IPS DF 6.9 (cell line): ENCODE data around the gene RHEB.

Experiments used
- DNase-seq: peaks from one replicate; pipeline ENCODE4 v3.0.0-alpha.2; 2013; ENCODE audit warnings: low read depth, low spot score
- H3K27ac ChIP-seq: one replicate; pipeline ENCODE4 v1.5.1; 2013; ENCODE audit warnings: low read length, control low read depth
- H3K27me3 ChIP-seq: 2 replicates; pipeline ENCODE4 v1.6.1; 2013; ENCODE audit warnings: mild to moderate bottlenecking, low read length; ENCODE audit not compliant: control insufficient read depth, insufficient read depth
- H3K36me3 ChIP-seq: 2 replicates; pipeline ENCODE4 v1.6.1; 2013; ENCODE audit warnings: low read length; ENCODE audit not compliant: control insufficient read depth, insufficient read depth
- H3K4me1 ChIP-seq: 2 replicates; pipeline ENCODE4 v1.6.1; 2013; ENCODE audit warnings: low read length; ENCODE audit not compliant: control insufficient read depth, insufficient read depth
- H3K4me3 ChIP-seq: 2 replicates; pipeline ENCODE4 v1.5.1; 2013; ENCODE audit warnings: mild to moderate bottlenecking, low read length
- H3K9me3 ChIP-seq: 2 replicates; pipeline ENCODE4 v1.6.1; 2013; ENCODE audit warnings: low read length, inconsistent platforms; ENCODE audit not compliant: control insufficient read depth, insufficient read depth
- WGBS: extraction: QIAGEN DNeasy Blood & Tissue Kit; methylation state at CpG from one replicate; pipeline ENCODE4 v1.1.7; 2013; ENCODE audit warnings: mixed read lengths, missing lambda C conversion rate; ENCODE audit not compliant: insufficient read length, insufficient coverage; 5-methylcytosine and 5-hydroxymethylcytosine counted together

Gene RHEB

GRCh38 chr7:151472644-151473380, 46.9 kb downstream of the RHEB start:
- Histone ChIP-seq H3K4me1 (peaks cover 9% of the 10 kb centered on the region), H3K4me3 (no peak overlapping the region), H3K9me3 (no peaks in the 10 kb centered on the region), H3K36me3 (peaks cover 8% of the 10 kb centered on the region; the same call in 1 of the 2 replicates), H3K27ac (no peak overlapping the region), H3K27me3 (no peaks in the 10 kb centered on the region)
- no CpG with 5 or more reads among the region's 17 CpGs for WGBS
- no peak for DNase-seq

GRCh38 chr7:151470711-151471110, 49.0 kb downstream of the RHEB start:
- H3K27ac ChIP-seq = peak overlapping the region; percentile 23
- H3K9me3 ChIP-seq = no peaks in the 10 kb centered on the region
- H3K4me3 ChIP-seq = no peak overlapping the region
- peaks cover 13% of the 10 kb centered on the region for H3K36me3 ChIP-seq
- DNase-seq = no peak
- no CpG with 5 or more reads among the region's 2 CpGs for WGBS
- H3K4me1 ChIP-seq = peaks cover 9% of the 10 kb centered on the region
- H3K27me3 ChIP-seq = no peaks in the 10 kb centered on the region

DNA sequence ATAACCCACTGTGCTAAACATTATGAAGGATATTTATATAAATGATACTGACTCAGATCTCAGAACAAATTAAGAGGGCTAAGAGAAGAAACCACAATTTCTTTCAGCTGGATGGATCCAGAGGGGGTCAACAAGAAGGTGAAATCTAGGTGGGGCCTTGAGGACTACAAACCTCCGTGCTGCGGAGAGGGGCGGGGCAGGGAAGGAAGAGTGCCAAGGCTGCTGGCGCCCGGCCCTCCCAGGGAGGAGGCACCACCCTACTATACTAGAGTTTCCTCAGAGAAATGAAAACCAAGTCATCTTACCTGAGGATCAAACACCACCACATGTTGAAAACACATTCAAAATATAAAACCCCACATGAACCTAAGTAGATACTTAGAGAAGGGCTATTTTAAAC, 50.4 kb downstream of the RHEB start:
- Histone ChIP-seq H3K9me3 (no peaks in the 10 kb centered on the region), H3K36me3 (peaks cover 15% of the 10 kb centered on the region), H3K27me3 (no peaks in the 10 kb centered on the region), H3K27ac (no peak overlapping the region), H3K4me1 (peaks cover 9% of the 10 kb centered on the region), H3K4me3 (no peak overlapping the region)
- no peak for DNase-seq
- WGBS = no CpG with 5 or more reads among the region's 5 CpGs

DNA sequence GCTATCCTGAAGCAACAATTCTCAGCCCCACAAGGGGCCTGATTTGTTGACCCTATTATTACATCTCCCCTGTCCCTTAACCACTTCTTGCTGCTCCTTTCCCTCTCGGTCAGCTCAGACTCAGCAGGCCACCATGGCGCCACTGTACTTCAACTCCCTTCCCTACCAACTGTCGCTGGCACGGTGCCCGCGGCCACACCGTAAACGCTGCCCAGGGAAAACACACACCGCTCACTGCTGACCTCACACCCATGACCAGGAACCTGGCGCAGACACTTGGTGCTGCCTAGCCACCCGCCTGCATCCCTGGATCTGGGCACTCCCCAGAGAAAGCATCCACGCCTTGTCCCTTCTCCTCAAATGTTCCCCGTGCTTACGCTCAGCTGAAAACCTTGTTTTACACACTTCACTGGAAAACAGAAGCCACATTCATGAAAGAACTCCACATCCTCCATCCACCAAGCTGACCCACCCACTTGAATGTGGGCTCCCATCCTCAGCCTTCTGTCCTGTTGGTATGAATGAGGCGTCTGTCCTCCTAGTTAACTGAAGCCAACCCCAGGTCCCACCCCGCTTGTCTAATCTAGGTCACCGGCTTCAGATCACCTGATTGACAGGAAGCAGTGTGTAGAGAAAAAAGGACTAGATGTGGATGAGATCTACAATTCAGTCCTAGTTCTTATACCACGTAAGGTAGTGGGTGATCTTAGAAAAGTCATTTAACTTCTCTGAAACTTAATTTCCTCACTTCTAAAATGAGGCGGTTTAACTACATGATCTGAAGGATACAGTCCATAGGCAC, 51.3 kb downstream of the RHEB start:
- Histone ChIP-seq H3K4me1 (peaks cover 9% of the 10 kb centered on the region), H3K4me3 (no peak overlapping the region), H3K36me3 (peaks cover 15% of the 10 kb centered on the region), H3K27me3 (no peaks in the 10 kb centered on the region), H3K27ac (no peak overlapping the region), H3K9me3 (no peaks in the 10 kb centered on the region)
- WGBS = no CpG with 5 or more reads among the region's 19 CpGs
- no peak for DNase-seq

GRCh38 chr7:151465169-151465568, 54.5 kb downstream of the RHEB start:
- DNase-seq = no peak
- Histone ChIP-seq H3K27ac (no peak overlapping the region), H3K4me1 (no peaks in the 10 kb centered on the region; the same call in 1 of the 2 replicates), H3K9me3 (no peaks in the 10 kb centered on the region), H3K36me3 (peaks cover 15% of the 10 kb centered on the region), H3K4me3 (no peak overlapping the region), H3K27me3 (no peaks in the 10 kb centered on the region)
- WGBS = no CpG with 5 or more reads among the region's 8 CpGs

- Histone ChIP-seq H3K36me3 (peaks cover 7% of the 10 kb centered on the region), H3K4me3 (no peak overlapping the region), H3K4me1 (peaks cover 7% of the 10 kb centered on the region), H3K27ac (no peak overlapping the region), H3K27me3 (no peaks in the 10 kb centered on the region), H3K9me3 (no peaks in the 10 kb centered on the region)
- DNase-seq = no peak
- WGBS = no CpG with 5 or more reads among the region's 1 CpG
Observed at GRCh38 chr7:151462306-151462779, 57.4 kb downstream of the RHEB start.

DNA sequence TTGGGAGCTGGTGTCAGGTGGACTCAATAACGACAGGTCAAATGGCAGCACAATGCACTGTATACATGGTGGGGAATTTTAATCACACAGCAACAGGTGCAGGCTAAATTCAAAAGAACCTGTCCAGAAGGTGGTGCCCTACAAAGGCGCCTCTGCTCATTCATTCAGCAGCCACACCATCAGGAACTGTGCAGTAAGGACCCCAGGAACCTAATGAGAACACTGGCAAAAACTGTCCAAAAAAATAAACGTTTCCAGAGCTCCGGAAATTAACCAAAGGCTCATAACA, 57.8 kb downstream of the RHEB start:
- no CpG with 5 or more reads among the region's 4 CpGs for WGBS
- Histone ChIP-seq H3K36me3 (peaks cover 7% of the 10 kb centered on the region), H3K4me3 (no peak overlapping the region), H3K4me1 (peaks cover 7% of the 10 kb centered on the region), H3K27ac (no peak overlapping the region), H3K27me3 (no peaks in the 10 kb centered on the region), H3K9me3 (no peaks in the 10 kb centered on the region)
- no peak for DNase-seq

GRCh38 chr7:151461096-151461941, 58.4 kb downstream of the RHEB start:
- DNase-seq = no peak
- WGBS = no CpG with 5 or more reads among the region's 6 CpGs
- H3K27me3 ChIP-seq = no peaks in the 10 kb centered on the region
- no peak overlapping the region for H3K27ac ChIP-seq
- H3K36me3 ChIP-seq = peaks cover 6% of the 10 kb centered on the region
- H3K9me3 ChIP-seq = no peaks in the 10 kb centered on the region
- no peak overlapping the region for H3K4me3 ChIP-seq
- peaks cover 11% of the 10 kb centered on the region for H3K4me1 ChIP-seq

GRCh38 chr7:151460474-151460855, 59.2 kb downstream of the RHEB start:
- H3K9me3 ChIP-seq = no peaks in the 10 kb centered on the region
- no peak overlapping the region for H3K27ac ChIP-seq
- peaks cover 2% of the 10 kb centered on the region; the same call in 1 of the 2 replicates for H3K36me3 ChIP-seq
- no peak for DNase-seq
- no peak overlapping the region for H3K4me3 ChIP-seq
- H3K4me1 ChIP-seq = peaks cover 15% of the 10 kb centered on the region
- no peaks in the 10 kb centered on the region for H3K27me3 ChIP-seq
- WGBS = no CpG with 5 or more reads among the region's 10 CpGs

DNA sequence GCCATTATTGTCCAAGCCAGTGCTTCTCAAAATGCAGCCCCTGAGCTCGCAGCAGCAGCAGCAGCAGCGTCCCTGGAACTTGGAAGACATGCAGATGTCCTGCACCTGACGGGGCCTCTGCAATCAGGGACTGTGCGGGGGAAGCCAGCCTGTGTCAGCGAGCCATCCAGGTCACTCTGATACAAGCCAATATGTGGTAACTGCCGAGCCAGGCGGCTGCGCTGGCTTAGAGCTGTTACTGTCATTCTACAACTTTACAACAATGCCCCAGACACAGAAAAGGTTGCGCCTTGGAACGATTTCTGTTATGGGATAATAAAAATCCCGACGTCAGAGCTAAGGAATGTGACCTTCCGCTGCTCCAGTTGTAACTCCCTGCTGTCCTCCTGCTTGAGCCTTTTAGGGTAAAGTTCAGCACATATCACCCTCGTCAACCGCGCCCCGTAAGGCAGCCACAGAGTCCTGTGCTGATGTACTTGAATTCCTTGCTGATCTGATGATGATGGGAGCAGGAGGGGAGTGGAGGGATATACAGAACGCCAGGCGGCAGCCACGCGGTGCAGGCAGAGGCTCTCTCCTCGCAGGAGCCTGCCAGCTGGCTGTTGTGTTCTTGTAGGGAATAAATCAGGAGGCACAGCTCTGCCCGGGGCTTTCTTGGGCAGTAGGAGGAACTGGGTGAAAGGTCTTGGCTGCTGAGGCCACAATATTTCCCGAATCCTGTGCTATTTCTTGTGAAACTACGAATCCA, 59.8 kb downstream of the RHEB start:
- Histone ChIP-seq H3K36me3 (peaks cover 2% of the 10 kb centered on the region; the same call in 1 of the 2 replicates), H3K27ac (no peak overlapping the region), H3K4me3 (no peak overlapping the region), H3K27me3 (no peaks in the 10 kb centered on the region), H3K9me3 (no peaks in the 10 kb centered on the region), H3K4me1 (peaks cover 15% of the 10 kb centered on the region)
- no CpG with 5 or more reads among the region's 25 CpGs for WGBS
- DNase-seq = no peak
